CD4-positive, alpha-beta T cell (primary cell): ENCODE results near the gene FOXR1. TPM values are rescaled to one million over a fixed set of nuclear protein-coding genes. Genes with fewer than 3 reads are reported as not detected.

Experiments
- ATAC-seq: fragments of 200-7000 bp; cut with Tn5 transposase; one replicate; pipeline ENCODE4 v1.10.0; 2022; ENCODE audit warnings: mild to moderate bottlenecking; ENCODE audit not compliant: poor library complexity
- CTCF ChIA-PET: fragments of 350-600 bp; sonication (Branson Sonifier 250); formaldehyde crosslinking; loops from one replicate; lab custom pipeline; 2021; ENCODE audit warnings: antibody characterized with exemption, inconsistent platforms; lab: Charles Lee
- POLR2A ChIA-PET: fragments of 350-600 bp; sonication (Branson Sonifier 250); formaldehyde crosslinking; loops from one replicate; lab custom pipeline; 2021; ENCODE audit warnings: antibody characterized with exemption, inconsistent platforms; lab: Charles Lee
- DNase-seq, 14 experiments: peaks; one replicate each; pipeline ENCODE4 v3.0.0-alpha.2; 2013 to 2020; ENCODE audit warnings: mixed read lengths in 2 of 14
- H3K27ac ChIP-seq, 2 donors: one replicate each; pipeline versions ENCODE4 v1.5.1 to v1.7.0; 2013; ENCODE audit warnings: low read length in 2 of 2, low read depth in 1 of 2, mild to moderate bottlenecking in 1 of 2
- H3K27me3 ChIP-seq, 2 experiments: 1 replicate in 1 of 2; 2 replicates in 1 of 2; pipeline versions ENCODE4 v1.6.1 to v1.7.0; 2013; ENCODE audit warnings: low read length in 2 of 2, control low read depth in 1 of 2, mild to moderate bottlenecking in 1 of 2, moderate library complexity in 1 of 2; ENCODE audit not compliant: insufficient read depth in 2 of 2, control insufficient read depth in 1 of 2
- H3K36me3 ChIP-seq: one replicate; pipeline ENCODE4 v1.6.1; 2013; ENCODE audit warnings: low read length, control low read depth; ENCODE audit not compliant: insufficient read depth
- H3K4me1 ChIP-seq: one replicate; pipeline ENCODE4 v1.6.1; 2013; ENCODE audit warnings: low read length, control low read depth; ENCODE audit not compliant: insufficient read depth
- H3K4me3 ChIP-seq: one replicate; pipeline ENCODE4 v1.5.1; 2013; ENCODE audit warnings: mild to moderate bottlenecking, low read length, moderate library complexity
- H3K9me3 ChIP-seq, 2 experiments: 1 replicate in 1 of 2; 2 replicates in 1 of 2; pipeline versions ENCODE4 v1.6.1 to v1.7.0; 2013; ENCODE audit warnings: low read length in 2 of 2, mild to moderate bottlenecking in 2 of 2, control low read depth in 1 of 2, moderate library complexity in 1 of 2; ENCODE audit not compliant: control insufficient read depth in 1 of 2, insufficient read depth in 1 of 2
- H3K27ac Mint-ChIP-seq: one replicate; pipeline ENCODE4 v1.8.0; 2020; ENCODE audit warnings: mixed read lengths
- H3K27me3 Mint-ChIP-seq: one replicate; pipeline ENCODE4 v1.8.0; 2021; ENCODE audit warnings: mixed read lengths
- H3K36me3 Mint-ChIP-seq: one replicate; pipeline ENCODE4 v1.8.0; 2021; ENCODE audit warnings: low read depth, mixed read lengths
- H3K4me1 Mint-ChIP-seq: one replicate; pipeline ENCODE4 v1.8.0; 2021; ENCODE audit warnings: low read depth, mixed read lengths
- H3K4me3 Mint-ChIP-seq: one replicate; pipeline ENCODE4 v1.8.0; 2020; ENCODE audit warnings: mild to moderate bottlenecking, mixed read lengths
- H3K9me3 Mint-ChIP-seq: one replicate; pipeline ENCODE4 v1.8.0; 2020; ENCODE audit warnings: mixed read lengths
- CTCF ChIP-seq: fragments of 200-600 bp; IDR thresholded peaks from one replicate; pipeline ENCODE4 v1.8.0; 2022; ENCODE audit warnings: antibody characterized with exemption, mild to moderate bottlenecking
- intact Hi-C, 2 experiments: fragments of 100-400 bp; cut with DNase I in 1 of 2; cut with micrococcal nuclease in 1 of 2; formaldehyde crosslinking; loops; one replicate each; pipeline versions ENCODE4 v1.15.1 to v1.9.0; 2023 to 2025; cut with DNase I, micrococcal nuclease
- total RNA-seq, 174 experiments: library from RNA in 2 of 174; stranded (reverse) in 2 of 174; gene quantifications; one replicate each; pipeline ENCODE4 v1.2.3 and lab custom pipeline; 2021 to 2026

Gene FOXR1
- total RNA-seq, 2 experiments from 2014 or later = not detected

GRCh38 chr11:118957968-118958367 is 13.6 kb upstream of the FOXR1 start:
- no peak for ATAC-seq
- no peaks in the 10 kb centered on the region for H3K9me3 ChIP-seq
- CTCF ChIA-PET = interaction anchor here (1.7 to 1.8 kb wide), 3 partner anchors 44 to 268 kb away, joined by 5 to 6 read pairs (median 5); no protein-coding TSS in a partner anchor
- H3K36me3 ChIP-seq = no peaks in the 10 kb centered on the region
- no peak overlapping the region for H3K27ac ChIP-seq
- Mint-ChIP-seq H3K4me1 (no peaks in the 10 kb centered on the region), H3K4me3 (no peak overlapping the region), H3K36me3 (no peaks in the 10 kb centered on the region), H3K27ac (no peak overlapping the region), H3K9me3 (no peaks in the 10 kb centered on the region), H3K27me3 (peaks cover 5% of the 10 kb centered on the region)
- no peak for DNase-seq
- no peaks in the 10 kb centered on the region for H3K27me3 ChIP-seq
- intact Hi-C loops = loop anchor here (2.0 to 10.0 kb wide), 4 partner anchors 27 to 363 kb away; no protein-coding TSS in a partner anchor
- no peak overlapping the region for H3K4me3 ChIP-seq
- POLR2A ChIA-PET = no interaction called here
- TF ChIP-seq CTCF = no peak
- H3K4me1 ChIP-seq = peaks cover 8% of the 10 kb centered on the region

- H3K4me3 Mint-ChIP-seq = no peak overlapping the region
- CTCF ChIA-PET = interaction anchor here (1.7 kb wide), 1 partner anchor 269 kb away, joined by 5 read pairs; no protein-coding TSS in a partner anchor
- intact Hi-C loops = loop anchor here (5.0 to 10.0 kb wide), 2 partner anchors 264 to 301 kb away; no protein-coding TSS in a partner anchor
- POLR2A ChIA-PET = no interaction called here
- Histone ChIP-seq H3K4me3 (no peak overlapping the region), H3K27ac (no peak overlapping the region), H3K9me3 (no peaks in the 10 kb centered on the region), H3K4me1 (peaks cover 8% of the 10 kb centered on the region), H3K36me3 (no peaks in the 10 kb centered on the region), H3K27me3 (no peaks in the 10 kb centered on the region)
- DNase-seq (no peak), ATAC-seq (no peak)
- no peaks in the 10 kb centered on the region for H3K4me1 Mint-ChIP-seq
- TF ChIP-seq CTCF = no peak
- no peak overlapping the region for H3K27ac Mint-ChIP-seq
- H3K9me3 Mint-ChIP-seq = no peaks in the 10 kb centered on the region
- peaks cover 5% of the 10 kb centered on the region for H3K27me3 Mint-ChIP-seq
- H3K36me3 Mint-ChIP-seq = no peaks in the 10 kb centered on the region
Measured at GRCh38 chr11:118958577-118958976, 13.0 kb upstream of the FOXR1 start.

DNA sequence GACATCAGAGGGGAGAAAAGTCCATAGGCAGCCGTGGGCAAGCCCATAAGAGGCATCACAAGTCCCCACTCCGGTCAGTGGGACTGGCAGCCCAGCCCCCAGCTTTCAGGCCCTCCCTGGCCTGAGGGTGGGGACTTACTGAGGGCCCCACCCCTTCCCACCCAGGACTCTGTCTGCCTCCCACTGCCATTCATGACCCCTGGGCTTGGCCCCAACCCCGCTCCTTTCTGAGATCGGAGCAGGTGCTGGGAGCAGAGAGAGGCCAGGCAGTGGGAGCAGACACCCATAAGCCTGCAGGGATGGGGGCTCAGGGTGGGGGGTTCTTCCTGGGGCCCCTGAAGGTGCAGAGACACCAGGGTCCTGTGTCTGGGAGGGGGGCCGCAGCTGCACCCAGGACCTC is 10.4 kb upstream of the FOXR1 start:
- CTCF ChIA-PET = no interaction called here

More for the DNA sequence above, 10.4 kb upstream of the FOXR1 start:
- peaks cover 6% of the 10 kb centered on the region for H3K4me1 ChIP-seq
- no peaks in the 10 kb centered on the region for H3K9me3 Mint-ChIP-seq
- POLR2A ChIA-PET = no interaction called here
- DNase-seq (no peak), ATAC-seq (no peak)
- no peaks in the 10 kb centered on the region for H3K36me3 Mint-ChIP-seq
- H3K4me3 Mint-ChIP-seq = no peak overlapping the region
- intact Hi-C loops = no loop called here
- no peaks in the 10 kb centered on the region for H3K27me3 ChIP-seq
- no peak for TF ChIP-seq CTCF
- no peaks in the 10 kb centered on the region for H3K9me3 ChIP-seq
- no peaks in the 10 kb centered on the region for H3K4me1 Mint-ChIP-seq
- H3K27me3 Mint-ChIP-seq = peaks cover 5% of the 10 kb centered on the region
- no peak overlapping the region for H3K4me3 ChIP-seq
- no peak overlapping the region for H3K27ac Mint-ChIP-seq
- no peak overlapping the region for H3K27ac ChIP-seq
- H3K36me3 ChIP-seq = no peaks in the 10 kb centered on the region
